OCI-LY7 (cell line): ENCODE data around the gene MGAT5B.

Experiments used
- EZH2phosphoT487 ChIP-seq: fragments of 200-600 bp; sonication (generic); IDR thresholded peaks from 2 replicates; pipeline ENCODE4 v1.6.1; 2018; ENCODE audit warnings: low read depth, borderline replicate concordance, mild to moderate bottlenecking, mixed run types, antibody characterized with exemption, low read length, moderate library complexity, mixed read lengths
- TF ChIP-seq, protein P1 (sequence below): fragments of 200-600 bp; sonication (generic); conservative IDR thresholded peaks from 2 replicates; pipeline ENCODE4 v1.5.1; 2014; ENCODE audit warnings: mild to moderate bottlenecking, antibody characterized with exemption, low read length, moderate library complexity, mixed read lengths

DNA sequence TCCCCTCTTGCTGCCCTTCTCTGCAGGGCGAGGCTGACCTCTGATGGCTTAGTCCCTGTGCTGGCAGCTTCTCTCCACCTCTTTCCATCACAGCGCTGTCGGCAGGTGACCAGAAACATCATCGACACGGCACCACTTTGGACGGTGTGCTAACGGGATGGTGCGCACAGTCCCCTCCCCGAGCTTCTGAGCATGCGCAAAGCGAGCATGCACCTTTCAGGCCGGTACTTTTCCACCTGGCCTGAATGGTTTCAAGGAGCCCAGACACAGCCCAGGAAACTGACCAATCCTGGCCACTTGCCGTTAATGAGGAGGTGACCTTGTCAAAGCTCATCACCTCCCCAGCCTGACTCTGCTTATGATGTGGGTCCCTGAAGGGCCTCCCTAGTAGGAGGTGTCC lies 54.8 kb downstream of the MGAT5B start:
- TF ChIP-seq, protein P1, sequence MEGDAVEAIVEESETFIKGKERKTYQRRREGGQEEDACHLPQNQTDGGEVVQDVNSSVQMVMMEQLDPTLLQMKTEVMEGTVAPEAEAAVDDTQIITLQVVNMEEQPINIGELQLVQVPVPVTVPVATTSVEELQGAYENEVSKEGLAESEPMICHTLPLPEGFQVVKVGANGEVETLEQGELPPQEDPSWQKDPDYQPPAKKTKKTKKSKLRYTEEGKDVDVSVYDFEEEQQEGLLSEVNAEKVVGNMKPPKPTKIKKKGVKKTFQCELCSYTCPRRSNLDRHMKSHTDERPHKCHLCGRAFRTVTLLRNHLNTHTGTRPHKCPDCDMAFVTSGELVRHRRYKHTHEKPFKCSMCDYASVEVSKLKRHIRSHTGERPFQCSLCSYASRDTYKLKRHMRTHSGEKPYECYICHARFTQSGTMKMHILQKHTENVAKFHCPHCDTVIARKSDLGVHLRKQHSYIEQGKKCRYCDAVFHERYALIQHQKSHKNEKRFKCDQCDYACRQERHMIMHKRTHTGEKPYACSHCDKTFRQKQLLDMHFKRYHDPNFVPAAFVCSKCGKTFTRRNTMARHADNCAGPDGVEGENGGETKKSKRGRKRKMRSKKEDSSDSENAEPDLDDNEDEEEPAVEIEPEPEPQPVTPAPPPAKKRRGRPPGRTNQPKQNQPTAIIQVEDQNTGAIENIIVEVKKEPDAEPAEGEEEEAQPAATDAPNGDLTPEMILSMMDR = no peak
- no peak for TF ChIP-seq EZH2phosphoT487
